Aorta (tissue), 5 donors: ENCODE measurements around the gene CDK10. TPM values are rescaled to one million over a fixed set of nuclear protein-coding genes. Genes with fewer than 3 reads are reported as not detected.

ENCODE experiments used
- ATAC-seq: fragments of 200-7000 bp; cut with Tn5 transposase; one replicate; pipeline ENCODE4 v1.9.1; 2022; ENCODE audit warnings: moderate library complexity; ENCODE audit not compliant: low FRiP score
- DNase-seq, 2 donors: peaks; one replicate each; pipeline ENCODE4 v3.0.0-alpha.2; 2020
- H3K27ac ChIP-seq, 2 donors: one replicate each; pipeline ENCODE4 v1.5.1; 2013; ENCODE audit warnings: low read length in 2 of 2, mild to moderate bottlenecking in 2 of 2, moderate library complexity in 2 of 2, control low read depth in 1 of 2, inconsistent platforms in 1 of 2, low read depth in 1 of 2
- H3K27me3 ChIP-seq, 2 donors: one replicate each; pipeline ENCODE4 v1.6.1; 2013; ENCODE audit warnings: control low read depth in 1 of 2, low read length in 1 of 2, mild to moderate bottlenecking in 1 of 2, moderate library complexity in 1 of 2; ENCODE audit not compliant: insufficient read depth in 2 of 2, control insufficient read depth in 1 of 2
- H3K36me3 ChIP-seq, 2 donors: one replicate each; pipeline ENCODE4 v1.6.1; 2013; ENCODE audit warnings: control low read depth in 1 of 2, low read length in 1 of 2, mild to moderate bottlenecking in 1 of 2; ENCODE audit not compliant: insufficient read depth in 2 of 2, control insufficient read depth in 1 of 2
- H3K4me1 ChIP-seq, 2 donors: one replicate each; pipeline ENCODE4 v1.6.1; 2013; ENCODE audit warnings: low read length in 2 of 2, control low read depth in 1 of 2, mild to moderate bottlenecking in 1 of 2, moderate library complexity in 1 of 2; ENCODE audit not compliant: insufficient read depth in 2 of 2, control insufficient read depth in 1 of 2
- H3K4me3 ChIP-seq, 2 donors: one replicate each; pipeline ENCODE4 v1.5.1; 2013; ENCODE audit warnings: low read length in 2 of 2, control low read depth in 1 of 2, mild to moderate bottlenecking in 1 of 2
- H3K9me3 ChIP-seq: one replicate; pipeline ENCODE4 v1.6.1; 2013; ENCODE audit warnings: mild to moderate bottlenecking, low read length; ENCODE audit not compliant: control insufficient read depth
- WGBS, 2 donors: extraction: QIAGEN DNeasy Blood & Tissue Kit; methylation state at CpG; one replicate each; pipeline ENCODE4 v1.1.7; 2013; 5-methylcytosine and 5-hydroxymethylcytosine counted together
- intact Hi-C, 2 donors: fragments of 100-400 bp; cut with DNase I; formaldehyde crosslinking; loops; one replicate each; pipeline versions ENCODE4 v1.14.2 to v1.15.0; 2022
- polyA plus RNA-seq, 2 donors: library from polyadenylated mRNA; stranded (reverse); fragments of 200-250 nt; gene quantifications; one replicate each; pipeline ENCODE4 v1.2.3, GENCODE V29; 2013
- total RNA-seq, 2 donors: library from RNA; stranded (reverse); fragmentation: NEBNext Ultra II Directional; extraction: Animal tissue kit (Norgen Biotek cat#: 25700); gene quantifications; one replicate each; pipeline ENCODE4 v1.2.1, GENCODE V29; 2021
- donor health status: healthy with polysubstance abuse.
- donor health status: Bipolar disorder and iron deficiency.
- donor health status: DM: no; HTN: no; CAD: no.
- donor health status: DM: no; HTN: no; CAD: no.
- donor health status: DM: yes; HTN: yes; CAD: no.

Gene CDK10
- total and polyA plus RNA-seq, 4 donors, result 24.7 to 134 (median 50.5) TPM

DNA sequence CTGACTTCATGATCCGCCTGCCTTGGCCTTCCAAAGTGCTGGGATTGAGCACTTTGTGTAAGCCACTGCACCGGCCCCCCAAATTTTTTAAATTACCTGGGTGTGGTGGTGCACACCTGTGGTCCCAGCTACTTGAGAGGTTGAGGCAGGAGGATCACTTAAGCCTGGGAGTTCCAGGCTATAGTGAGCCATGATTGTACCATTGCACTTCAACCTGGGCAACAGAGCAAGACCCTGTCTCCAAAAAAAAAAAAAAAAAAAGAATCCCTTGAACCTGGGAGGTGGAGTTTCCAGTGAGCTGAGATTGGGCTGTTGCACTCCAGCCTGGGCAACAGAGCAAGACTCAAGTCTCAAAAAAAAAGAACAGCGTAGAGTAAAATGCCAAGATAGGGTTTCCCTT, 50.1 kb downstream of the CDK10 start:
- Histone ChIP-seq H3K4me3 (no peak overlapping the region), H3K9me3 (no peaks in the 10 kb centered on the region), H3K36me3 (peaks cover 0 to 19% of the 10 kb centered on the region in 2 donors), H3K27me3 (no peaks in the 10 kb centered on the region), H3K27ac (no peak overlapping the region), H3K4me1 (no peaks in the 10 kb centered on the region)
- intact Hi-C loops, result loop anchor here in 1 of 2 donors (10.0 kb wide), 1 partner anchor 48 kb away; no protein-coding TSS in a partner anchor
- WGBS, 2 donors, result 93 to 96% methylated on average over 3 of the region's 3 CpGs
- DNase-seq (no peak), ATAC-seq (no peak)

DNA sequence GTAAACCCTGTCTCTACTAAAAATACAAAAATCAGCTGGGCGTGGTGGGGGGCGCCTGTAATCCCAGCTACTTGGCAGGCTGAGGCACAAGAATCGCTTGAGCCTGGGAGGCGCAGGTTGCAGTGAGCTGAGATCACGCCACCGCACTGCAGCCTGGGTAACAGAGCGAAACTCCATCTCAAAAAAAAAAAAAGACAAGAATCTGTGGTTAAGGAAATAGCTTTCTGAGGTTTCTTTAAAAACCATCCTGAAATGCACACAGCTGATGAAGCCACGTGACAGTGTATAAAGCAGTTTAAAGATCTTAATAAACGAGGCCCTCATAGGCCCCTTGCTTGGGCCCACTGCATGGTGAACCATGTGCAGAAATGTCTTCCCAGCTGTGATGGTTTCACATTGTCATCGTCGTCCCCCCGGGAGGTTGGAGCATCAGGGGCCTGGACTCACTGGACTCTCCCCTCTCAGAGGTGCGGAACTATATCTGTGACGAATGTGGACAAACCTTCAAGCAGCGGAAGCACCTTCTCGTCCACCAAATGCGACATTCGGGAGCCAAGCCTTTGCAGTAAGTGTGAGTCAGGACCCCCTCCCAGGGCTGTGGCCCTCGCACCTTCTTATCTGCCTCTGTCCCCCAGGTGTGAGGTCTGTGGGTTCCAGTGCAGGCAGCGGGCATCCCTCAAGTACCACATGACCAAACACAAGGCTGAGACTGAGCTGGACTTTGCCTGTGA, 51.0 kb downstream of the CDK10 start:
- ATAC-seq, result no peak
- intact Hi-C loops, result loop anchor here in 1 of 2 donors (10.0 kb wide), 1 partner anchor 47 kb away; no protein-coding TSS in a partner anchor
- H3K36me3 ChIP-seq, result peaks cover 0 to 16% of the 10 kb centered on the region in 2 donors

DNA sequence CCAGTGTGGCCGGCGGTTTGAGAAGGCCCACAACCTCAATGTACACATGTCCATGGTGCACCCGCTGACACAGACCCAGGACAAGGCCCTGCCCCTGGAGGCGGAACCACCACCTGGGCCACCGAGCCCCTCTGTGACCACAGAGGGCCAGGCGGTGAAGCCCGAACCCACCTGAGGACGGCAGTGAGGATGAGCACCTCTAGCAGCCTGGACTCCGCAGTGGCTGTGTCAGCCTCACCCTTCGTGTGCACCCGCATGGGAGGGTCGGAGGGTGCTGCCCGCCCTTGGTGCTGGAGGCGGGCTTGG, 51.5 kb downstream of the CDK10 start:
- no peak for DNase-seq
- Histone ChIP-seq H3K9me3 (no peaks in the 10 kb centered on the region), H3K27me3 (no peaks in the 10 kb centered on the region), H3K27ac (no peak overlapping the region), H3K4me1 (no peaks in the 10 kb centered on the region), H3K4me3 (no peak overlapping the region), H3K36me3 (peaks cover 0 to 16% of the 10 kb centered on the region in 2 donors)
- 90 to 93% methylated on average over 14 of the region's 14 CpGs for WGBS, 2 donors
- intact Hi-C loops, result loop anchor here in 1 of 2 donors (10.0 kb wide), 1 partner anchor 47 kb away; no protein-coding TSS in a partner anchor
- no peak for ATAC-seq

More for the DNA sequence above, 51.0 kb downstream of the CDK10 start:
- no peak for DNase-seq
- Histone ChIP-seq H3K27ac (no peak overlapping the region), H3K9me3 (no peaks in the 10 kb centered on the region), H3K4me1 (no peaks in the 10 kb centered on the region), H3K27me3 (no peaks in the 10 kb centered on the region), H3K4me3 (no peak overlapping the region)
- WGBS, 2 donors, result 91 to 94% methylated on average over 20 of the region's 20 CpGs

DNA sequence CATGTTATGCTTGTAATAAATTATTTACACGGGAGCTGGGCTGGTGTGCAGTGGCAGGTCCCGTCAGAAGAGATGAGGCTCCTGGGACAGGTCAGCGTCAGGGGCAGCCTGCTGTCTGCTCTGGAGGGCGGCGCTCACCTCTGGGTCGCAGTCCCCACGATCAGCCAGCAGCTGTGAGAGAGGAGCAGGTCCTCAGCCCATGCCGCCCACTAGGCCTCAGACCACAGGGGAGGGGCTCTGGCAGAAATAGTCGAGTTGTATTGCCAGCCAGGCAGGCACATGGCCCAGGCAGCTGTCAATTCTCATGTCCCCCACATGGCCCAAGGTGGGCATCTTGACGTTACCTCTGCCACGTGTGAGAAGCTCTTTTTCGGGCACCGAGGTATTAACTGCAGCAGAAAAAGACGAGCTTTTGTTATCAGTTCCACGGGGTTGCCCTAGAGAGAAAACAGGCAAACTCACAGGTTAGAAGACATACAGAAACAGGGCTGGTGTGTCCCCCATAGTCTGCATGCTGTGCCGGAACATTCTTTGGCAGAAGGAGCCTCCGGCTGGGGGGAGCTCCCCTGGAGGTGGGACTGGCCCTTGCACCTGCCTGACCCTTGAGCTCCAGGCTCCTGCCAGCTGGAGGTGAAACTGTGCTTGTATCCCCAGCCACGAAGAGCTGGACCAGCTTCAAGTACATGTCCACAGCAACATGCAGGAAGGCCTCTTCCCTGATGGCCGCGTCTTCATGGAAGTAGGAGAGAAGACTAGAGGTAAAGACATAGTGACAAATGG, 52.2 kb downstream of the CDK10 start:
- DNase-seq, result no peak
- no peaks in the 10 kb centered on the region for H3K27me3 ChIP-seq
- H3K4me3 ChIP-seq, result no peak overlapping the region
- no peaks in the 10 kb centered on the region for H3K4me1 ChIP-seq
- intact Hi-C loops, result loop anchor here in 1 of 2 donors (10.0 kb wide), 1 partner anchor 46 kb away; no protein-coding TSS in a partner anchor
- H3K27ac ChIP-seq, result no peak overlapping the region
- 74% methylated on average over 20 of the region's 20 CpGs for whole genome bisulfite sequencing, 2 donors
- ATAC-seq, result no peak
- peaks cover 0 to 12% of the 10 kb centered on the region in 2 donors for H3K36me3 ChIP-seq
- H3K9me3 ChIP-seq, result no peaks in the 10 kb centered on the region

DNA sequence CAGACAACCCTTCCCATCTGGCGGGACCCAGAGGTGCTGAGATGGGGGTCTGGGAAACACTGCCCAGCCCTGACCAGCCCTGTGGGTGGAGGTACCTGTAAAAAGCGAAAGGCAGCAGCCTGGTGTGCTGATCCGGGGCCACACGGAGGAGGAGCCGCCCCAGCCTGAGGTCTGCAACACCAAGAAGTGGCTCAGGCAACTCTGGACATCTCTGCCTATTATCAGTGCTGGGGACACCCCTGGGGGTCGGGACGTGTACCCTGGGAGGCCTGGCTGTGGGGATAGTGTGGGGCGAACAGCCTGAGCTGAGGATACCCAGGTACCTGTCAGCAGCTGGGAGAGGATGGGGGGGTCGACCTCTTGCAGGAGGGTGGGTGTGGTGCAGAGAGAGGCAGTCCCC, 52.9 kb downstream of the CDK10 start:
- no peaks in the 10 kb centered on the region for H3K9me3 ChIP-seq
- DNase-seq, result no peak
- ATAC-seq, result peak; percentile 26
- 87 to 95% methylated on average over 9 of the region's 9 CpGs for WGBS, 2 donors
- H3K36me3 ChIP-seq, result peaks cover 0 to 9% of the 10 kb centered on the region in 2 donors
- H3K4me3 ChIP-seq, result no peak overlapping the region
- no peaks in the 10 kb centered on the region for H3K27me3 ChIP-seq
- intact Hi-C loops, result loop anchor here in 1 of 2 donors (10.0 kb wide), 1 partner anchor 45 kb away; no protein-coding TSS in a partner anchor
- no peak overlapping the region for H3K27ac ChIP-seq
- no peaks in the 10 kb centered on the region for H3K4me1 ChIP-seq

- Histone ChIP-seq H3K27me3 (no peaks in the 10 kb centered on the region), H3K27ac (no peak overlapping the region), H3K4me3 (no peak overlapping the region), H3K36me3 (peaks cover 0 to 8% of the 10 kb centered on the region in 2 donors), H3K9me3 (no peaks in the 10 kb centered on the region), H3K4me1 (no peaks in the 10 kb centered on the region)
- intact Hi-C loops, result no loop called here
- WGBS, 2 donors, result 81% methylated on average over 11 of the region's 11 CpGs
- DNase-seq (no peak), ATAC-seq (no peak)
These were observed 55.0 kb downstream of the CDK10 start for GRCh38 chr16:89741342-89742014.

- ATAC-seq (no peak), DNase-seq (no peak)
- 60 to 68% methylated on average over 4 of the region's 4 CpGs for WGBS, 2 donors
- no peak overlapping the region for H3K4me3 ChIP-seq
- no peaks in the 10 kb centered on the region for H3K9me3 ChIP-seq
- intact Hi-C loops, result no loop called here
- no peak overlapping the region for H3K27ac ChIP-seq
- H3K36me3 ChIP-seq, result peaks cover 0 to 7% of the 10 kb centered on the region in 2 donors
- no peaks in the 10 kb centered on the region for H3K4me1 ChIP-seq
- H3K27me3 ChIP-seq, result no peaks in the 10 kb centered on the region
These were observed 56.5 kb downstream of the CDK10 start for GRCh38 chr16:89742948-89743347.

GRCh38 chr16:89744813-89745212, 58.3 kb downstream of the CDK10 start:
- Histone ChIP-seq H3K9me3 (no peaks in the 10 kb centered on the region), H3K4me1 (no peaks in the 10 kb centered on the region), H3K36me3 (peaks cover 0 to 1% of the 10 kb centered on the region in 2 donors), H3K4me3 (no peak overlapping the region), H3K27ac (no peak overlapping the region), H3K27me3 (no peaks in the 10 kb centered on the region)
- WGBS, 2 donors, result 91 to 94% methylated on average over 16 of the region's 16 CpGs
- intact Hi-C loops, result no loop called here
- no peak for DNase-seq
- no peak for ATAC-seq
